CD4-positive, CD25-positive, alpha-beta regulatory T cell (primary cell): ENCODE results near the gene WDTC1. TPM values are rescaled to one million over a fixed set of nuclear protein-coding genes. Genes with fewer than 3 reads are reported as not detected.
A peak's percentile ranks its signal among the peaks of the same experiment; 100 is the strongest.
"Not testable (repeated sequence)": the region's sequence is repeated elsewhere in the genome, so short reads cannot be mapped to it uniquely, and the experiment has no call there.

ENCODE experiments used
- ATAC-seq, 2 donors: fragments of 150-1000 bp; cut with Tn5 transposase; one replicate each; pipeline ENCODE4 v1.10.0; 2021; ENCODE audit warnings: low read depth in 2 of 2, moderate number of reproducible peaks in 2 of 2, moderate library complexity in 1 of 2
- DNase-seq, 3 donors: peaks; one replicate each; pipeline versions ENCODE4 v3.0.0 to v3.0.0-alpha.2; 2012 to 2022; ENCODE audit warnings: mixed read lengths in 1 of 3
- H3K27ac ChIP-seq: one replicate; pipeline ENCODE4 v1.7.0; 2013; ENCODE audit warnings: mild to moderate bottlenecking, low read length; ENCODE audit not compliant: insufficient read depth, poor library complexity, severe bottlenecking
- H3K27me3 ChIP-seq: one replicate; pipeline ENCODE4 v1.7.0; 2013; ENCODE audit warnings: low read length; ENCODE audit not compliant: control insufficient read depth, insufficient read depth
- H3K36me3 ChIP-seq: one replicate; pipeline ENCODE4 v1.7.0; 2013; ENCODE audit warnings: mild to moderate bottlenecking, low read length, moderate library complexity; ENCODE audit not compliant: control insufficient read depth, insufficient read depth
- H3K4me1 ChIP-seq: 2 replicates; pipeline ENCODE4 v1.7.0; 2013; ENCODE audit warnings: mild to moderate bottlenecking, low read length; ENCODE audit not compliant: insufficient read depth, control insufficient read depth, poor library complexity, severe bottlenecking
- H3K4me3 ChIP-seq: one replicate; pipeline ENCODE4 v1.7.0; 2013; ENCODE audit warnings: low read depth, mild to moderate bottlenecking, low read length, moderate library complexity
- H3K9me3 ChIP-seq, 2 experiments: 1 replicate in 1 of 2; 2 replicates in 1 of 2; pipeline ENCODE4 v1.7.0; 2013; ENCODE audit warnings: low read length in 2 of 2, mild to moderate bottlenecking in 1 of 2, moderate library complexity in 1 of 2; ENCODE audit not compliant: control insufficient read depth in 2 of 2
- H3K27ac Mint-ChIP-seq, 3 donors: one replicate each; pipeline ENCODE4 v1.8.0; 2020 to 2022; ENCODE audit warnings: mild to moderate bottlenecking in 3 of 3, mixed read lengths in 3 of 3, moderate library complexity in 2 of 3
- H3K27me3 Mint-ChIP-seq: one replicate; pipeline ENCODE4 v1.8.0; 2022; ENCODE audit warnings: mild to moderate bottlenecking, mixed read lengths
- H3K36me3 Mint-ChIP-seq: one replicate; pipeline ENCODE4 v1.8.0; 2020; ENCODE audit warnings: mixed read lengths
- H3K4me1 Mint-ChIP-seq, 4 donors: one replicate each; pipeline ENCODE4 v1.8.0; 2020 to 2022; ENCODE audit warnings: mixed read lengths in 4 of 4, mild to moderate bottlenecking in 1 of 4
- H3K4me3 Mint-ChIP-seq, 4 donors: one replicate each; pipeline ENCODE4 v1.8.0; 2020 to 2022; ENCODE audit warnings: mild to moderate bottlenecking in 4 of 4, mixed read lengths in 4 of 4, moderate library complexity in 3 of 4
- H3K9me3 Mint-ChIP-seq, 7 donors: one replicate each; pipeline ENCODE4 v1.8.0; 2020 to 2022; ENCODE audit warnings: mixed read lengths in 7 of 7, mild to moderate bottlenecking in 3 of 7, moderate library complexity in 2 of 7
- polyA plus RNA-seq, 4 donors: library from polyadenylated mRNA; unstranded; fragments of 300-500 nt; fragmentation: Illumina TruSeq; gene quantifications; one replicate each; pipeline ENCODE4 v1.2.3, GENCODE V29; 2021
- total RNA-seq: library from RNA; stranded (reverse); gene quantifications from one replicate; pipeline ENCODE4 v1.2.3, GENCODE V29; 2022

Gene WDTC1, protein sequence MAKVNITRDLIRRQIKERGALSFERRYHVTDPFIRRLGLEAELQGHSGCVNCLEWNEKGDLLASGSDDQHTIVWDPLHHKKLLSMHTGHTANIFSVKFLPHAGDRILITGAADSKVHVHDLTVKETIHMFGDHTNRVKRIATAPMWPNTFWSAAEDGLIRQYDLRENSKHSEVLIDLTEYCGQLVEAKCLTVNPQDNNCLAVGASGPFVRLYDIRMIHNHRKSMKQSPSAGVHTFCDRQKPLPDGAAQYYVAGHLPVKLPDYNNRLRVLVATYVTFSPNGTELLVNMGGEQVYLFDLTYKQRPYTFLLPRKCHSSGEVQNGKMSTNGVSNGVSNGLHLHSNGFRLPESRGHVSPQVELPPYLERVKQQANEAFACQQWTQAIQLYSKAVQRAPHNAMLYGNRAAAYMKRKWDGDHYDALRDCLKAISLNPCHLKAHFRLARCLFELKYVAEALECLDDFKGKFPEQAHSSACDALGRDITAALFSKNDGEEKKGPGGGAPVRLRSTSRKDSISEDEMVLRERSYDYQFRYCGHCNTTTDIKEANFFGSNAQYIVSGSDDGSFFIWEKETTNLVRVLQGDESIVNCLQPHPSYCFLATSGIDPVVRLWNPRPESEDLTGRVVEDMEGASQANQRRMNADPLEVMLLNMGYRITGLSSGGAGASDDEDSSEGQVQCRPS
- 46.1 TPM for total RNA-seq
- polyA plus RNA-seq = 1 to 10 TPM; 3.3 to 5.9 (median 5.5) TPM

DNA sequence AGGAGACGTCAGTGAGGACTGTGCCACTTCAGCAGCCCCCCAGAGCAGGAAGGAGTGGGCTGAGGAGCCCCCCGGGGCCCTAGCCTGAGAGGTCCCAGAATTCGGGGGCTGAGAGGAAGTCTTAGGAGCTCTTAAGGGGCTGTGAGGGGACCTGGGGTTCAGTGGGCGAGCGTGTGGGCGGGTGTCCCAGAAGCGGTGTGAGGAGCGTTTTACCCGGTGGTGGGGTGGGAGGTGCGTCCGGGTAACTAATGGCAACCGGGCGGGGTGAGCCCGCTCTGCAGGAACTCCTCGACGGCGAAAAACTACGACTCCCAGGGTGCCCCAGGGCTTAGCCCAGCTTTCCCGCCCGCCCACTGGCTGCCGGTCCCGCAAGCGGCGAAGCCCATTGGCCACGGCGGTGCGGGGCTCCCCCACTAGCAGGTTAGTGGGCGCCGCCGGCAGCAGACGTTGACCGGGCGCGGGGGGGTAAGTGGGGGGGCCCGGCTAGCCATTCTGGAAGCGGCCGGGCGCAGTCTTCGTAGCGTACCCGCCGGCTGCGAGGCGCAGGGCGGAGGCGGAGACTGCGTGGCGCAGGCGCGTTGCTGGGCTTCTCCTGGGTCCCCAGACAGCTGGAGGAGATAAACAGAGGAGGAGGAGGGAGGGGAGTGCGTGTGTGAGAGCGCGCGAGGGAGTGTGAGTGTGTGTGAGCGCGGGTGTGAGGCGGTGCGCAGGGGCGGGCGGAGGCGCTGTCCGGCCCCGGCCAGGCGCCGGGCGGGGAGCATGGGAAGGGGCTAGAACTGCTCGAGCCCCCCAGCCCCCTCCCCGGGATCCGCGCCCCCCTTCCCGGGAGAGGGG, at the start of gene WDTC1:
TSS of gene WDTC1 (plus strand) at position 584 of the 834 bp plus-strand sequence. CDS start 26,423 bp downstream, outside the sequence.
- H3K4me1 Mint-ChIP-seq = peaks cover 15 to 34% (median 26%) of the 10 kb centered on the region in 4 donors
- peaks cover 26% of the 10 kb centered on the region for H3K4me1 ChIP-seq
- peak within 1 kb of the TSS; percentile 96 to 99 (median 97) for H3K27ac Mint-ChIP-seq
- H3K4me3 ChIP-seq = peak within 1 kb of the TSS; percentile 86
- DNase-seq (peak; percentile 97 to 99 (median 97)), ATAC-seq (peak; percentile 96)
- peak within 1 kb of the TSS; percentile 95 to 100 (median 100) for H3K4me3 Mint-ChIP-seq
- no peaks in the 10 kb centered on the region for H3K9me3 ChIP-seq
- no peaks in the 10 kb centered on the region for H3K36me3 ChIP-seq
- H3K9me3 Mint-ChIP-seq = no peaks in the 10 kb centered on the region
- peak within 1 kb of the TSS; percentile 77 for H3K27ac ChIP-seq
- H3K27me3 Mint-ChIP-seq = no peaks in the 10 kb centered on the region
- peaks cover 4% of the 10 kb centered on the region for H3K36me3 Mint-ChIP-seq
- no peaks in the 10 kb centered on the region for H3K27me3 ChIP-seq

DNA sequence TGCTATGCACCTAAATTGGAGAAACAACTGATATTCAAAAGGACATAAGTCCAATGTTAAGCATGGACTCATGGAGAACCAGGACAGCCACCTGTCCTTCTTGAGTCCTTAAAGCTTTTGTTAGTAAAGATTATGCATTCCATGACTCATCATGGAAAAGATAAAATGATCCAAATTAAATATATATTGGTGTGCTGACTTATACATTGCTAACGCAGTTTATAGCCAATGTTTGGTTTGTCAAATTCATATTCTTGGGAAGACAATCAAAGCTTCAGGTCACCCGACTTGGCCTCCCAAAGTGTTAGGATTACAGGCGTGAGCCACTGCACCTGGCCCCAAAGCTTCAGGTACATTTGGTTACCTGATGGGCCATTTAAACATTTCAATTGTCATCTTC, 49.8 kb upstream of the WDTC1 start:
- H3K27ac ChIP-seq, H3K4me3 ChIP-seq, DNase-seq, H3K27ac Mint-ChIP-seq, H3K27me3 ChIP-seq, H3K4me3 Mint-ChIP-seq, ATAC-seq, H3K36me3 Mint-ChIP-seq, H3K36me3 ChIP-seq, H3K27me3 Mint-ChIP-seq, H3K4me1 Mint-ChIP-seq, H3K4me1 ChIP-seq, H3K9me3 ChIP-seq: not testable (repeated sequence)
- peaks cover 0 to 11% (median 3%) of the 10 kb centered on the region in 7 donors for H3K9me3 Mint-ChIP-seq

DNA sequence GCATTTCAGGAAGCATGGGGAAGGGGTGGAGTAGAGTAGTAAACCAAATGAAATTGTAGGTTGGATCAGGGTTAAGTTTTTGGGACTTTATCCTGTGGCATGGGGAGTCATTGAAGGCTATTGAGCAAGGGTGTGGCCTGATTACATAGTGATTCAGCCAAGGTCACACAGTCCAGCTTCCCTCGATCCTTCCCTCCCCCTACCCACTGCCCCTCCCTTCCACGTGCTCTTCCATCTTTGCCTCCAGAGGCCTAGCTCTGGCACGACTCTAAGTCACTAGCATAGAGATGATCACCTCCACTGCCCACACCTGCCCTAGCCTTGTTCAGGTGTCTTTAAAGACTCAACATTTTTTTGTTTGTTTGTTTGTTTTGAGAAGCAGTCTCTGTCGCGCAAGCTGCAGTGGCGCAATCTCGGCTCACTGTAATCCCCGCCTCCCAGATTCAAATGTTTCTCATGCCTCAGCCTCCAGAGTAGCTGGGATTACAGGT, 42.3 kb upstream of the WDTC1 start:
- no peaks in the 10 kb centered on the region for H3K36me3 ChIP-seq
- peaks cover 6% of the 10 kb centered on the region for H3K27me3 Mint-ChIP-seq
- no peak for ATAC-seq

DNA sequence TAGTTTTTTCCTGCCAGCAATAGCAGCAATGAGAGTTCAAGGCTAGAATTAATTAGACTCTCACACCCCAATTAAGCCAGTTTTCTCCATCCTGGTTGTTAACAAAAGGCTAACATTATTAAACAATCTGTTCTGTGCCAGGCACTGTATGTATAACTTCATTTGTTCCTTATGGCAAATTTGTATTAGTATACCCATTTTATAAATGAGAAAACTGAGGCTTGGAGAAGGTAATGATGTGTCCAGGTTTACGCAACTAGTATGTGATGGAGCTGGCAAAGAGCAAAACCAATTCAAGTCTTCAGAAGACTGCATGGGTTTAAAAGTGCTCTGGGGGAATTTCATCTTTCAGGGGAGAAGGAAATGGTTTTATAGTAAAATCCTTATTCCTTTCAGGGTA, 41.2 kb upstream of the WDTC1 start:
- Histone ChIP-seq H3K4me3 (no peak overlapping the region), H3K4me1 (no peaks in the 10 kb centered on the region), H3K27ac (no peak overlapping the region), H3K9me3 (no peaks in the 10 kb centered on the region), H3K27me3 (no peaks in the 10 kb centered on the region), H3K36me3 (no peaks in the 10 kb centered on the region)
- Mint-ChIP-seq H3K27ac (no peak overlapping the region), H3K27me3 (peaks cover 12% of the 10 kb centered on the region), H3K4me1 (peaks cover 0 to 6% (median 4%) of the 10 kb centered on the region in 4 donors), H3K9me3 (no peaks in the 10 kb centered on the region), H3K36me3 (no peaks in the 10 kb centered on the region), H3K4me3 (no peak overlapping the region)
- DNase-seq (no peak), ATAC-seq (no peak)

More for the DNA sequence above, 42.3 kb upstream of the WDTC1 start:
- Histone ChIP-seq H3K4me1 (no peaks in the 10 kb centered on the region), H3K4me3 (no peak overlapping the region), H3K9me3 (no peaks in the 10 kb centered on the region), H3K27ac (no peak overlapping the region), H3K27me3 (no peaks in the 10 kb centered on the region)
- no peak overlapping the region for H3K27ac Mint-ChIP-seq
- no peaks in the 10 kb centered on the region for H3K4me1 Mint-ChIP-seq
- no peaks in the 10 kb centered on the region for H3K36me3 Mint-ChIP-seq
- no peaks in the 10 kb centered on the region for H3K9me3 Mint-ChIP-seq
- no peak for DNase-seq
- H3K4me3 Mint-ChIP-seq = no peak overlapping the region

DNA sequence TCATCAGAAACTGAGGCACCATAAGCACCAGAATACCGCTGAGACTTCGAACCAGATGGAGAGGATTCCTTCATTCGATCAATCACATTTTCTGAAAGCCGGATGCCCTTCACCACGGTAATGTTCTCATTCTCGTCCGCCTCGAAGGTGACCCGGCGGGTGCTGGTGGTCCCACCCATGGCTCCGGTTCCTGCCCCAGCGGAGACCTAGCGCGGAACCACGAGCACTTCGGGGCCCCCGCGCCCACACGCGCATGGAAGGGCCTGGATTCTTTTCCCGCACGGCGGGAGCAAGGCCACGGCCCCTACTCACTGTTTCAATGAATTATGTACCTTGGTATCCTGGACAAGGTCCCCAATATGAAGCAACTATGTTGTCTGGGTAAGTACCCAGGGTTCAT, 33.1 kb upstream of the WDTC1 start:
- H3K4me3 ChIP-seq = no peak overlapping the region
- peak overlapping the region in 1 of 3 donors; percentile 15 for H3K27ac Mint-ChIP-seq
- H3K27me3 ChIP-seq = no peaks in the 10 kb centered on the region
- H3K9me3 ChIP-seq = no peaks in the 10 kb centered on the region
- no peaks in the 10 kb centered on the region for H3K9me3 Mint-ChIP-seq
- DNase-seq (no peak), ATAC-seq (no peak)
- no peaks in the 10 kb centered on the region for H3K4me1 ChIP-seq
- peaks cover 0 to 7% (median 5%) of the 10 kb centered on the region in 4 donors for H3K4me1 Mint-ChIP-seq
- no peaks in the 10 kb centered on the region for H3K36me3 ChIP-seq
- H3K36me3 Mint-ChIP-seq = no peaks in the 10 kb centered on the region
- H3K27ac ChIP-seq = no peak overlapping the region
- no peak overlapping the region for H3K4me3 Mint-ChIP-seq
- H3K27me3 Mint-ChIP-seq = peaks cover 17% of the 10 kb centered on the region

DNA sequence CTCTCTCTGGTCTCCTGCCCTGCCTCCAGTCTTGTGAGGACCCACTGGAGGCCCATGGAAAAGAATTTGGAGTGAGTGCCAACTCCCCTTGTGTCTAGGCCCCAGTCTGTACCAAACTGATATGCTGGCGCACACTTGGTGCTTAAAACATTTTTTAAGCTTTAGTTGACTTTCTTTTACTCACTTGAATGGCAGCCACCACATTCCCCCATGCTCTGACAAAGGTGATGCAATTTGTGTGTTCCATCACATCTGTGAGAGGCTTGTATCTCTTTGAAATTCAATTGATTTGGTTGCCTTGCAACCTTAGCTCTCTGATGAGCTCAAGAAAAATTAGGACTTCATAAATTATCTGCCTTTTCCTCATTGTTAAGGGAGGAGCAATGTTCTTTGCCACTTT, 30.5 kb upstream of the WDTC1 start:
- Histone ChIP-seq H3K27me3 (no peaks in the 10 kb centered on the region), H3K27ac (no peak overlapping the region), H3K4me1 (no peaks in the 10 kb centered on the region), H3K4me3 (no peak overlapping the region), H3K9me3 (no peaks in the 10 kb centered on the region), H3K36me3 (no peaks in the 10 kb centered on the region)
- no peak overlapping the region for H3K4me3 Mint-ChIP-seq
- H3K4me1 Mint-ChIP-seq = no peaks in the 10 kb centered on the region
- DNase-seq = no peak
- peaks cover 3% of the 10 kb centered on the region for H3K36me3 Mint-ChIP-seq
- no peak for ATAC-seq
- H3K9me3 Mint-ChIP-seq = no peaks in the 10 kb centered on the region
- H3K27me3 Mint-ChIP-seq = peaks cover 10% of the 10 kb centered on the region
- H3K27ac Mint-ChIP-seq = no peak overlapping the region

DNA sequence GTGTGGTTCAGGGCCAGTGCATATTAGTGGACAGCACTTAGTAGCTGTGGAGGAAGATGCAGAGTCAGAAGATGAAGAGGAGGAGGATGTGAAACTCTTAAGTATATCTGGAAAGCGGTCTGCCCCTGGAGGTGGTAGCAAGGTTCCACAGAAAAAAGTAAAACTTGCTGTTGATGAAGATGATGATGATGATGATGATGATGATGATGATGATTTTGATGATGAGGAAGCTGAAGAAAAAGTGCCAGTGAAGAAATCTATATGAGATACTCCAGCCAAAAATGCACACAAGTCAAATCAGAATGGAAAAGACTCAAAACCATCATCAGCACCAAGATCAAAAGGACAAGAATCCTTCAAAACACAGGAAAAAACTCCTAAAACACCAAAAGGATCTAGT, 27.2 kb upstream of the WDTC1 start:
- H3K4me1 Mint-ChIP-seq, H3K9me3 Mint-ChIP-seq, DNase-seq: not testable (repeated sequence)

More for the DNA sequence above, 27.2 kb upstream of the WDTC1 start:
- H3K36me3 Mint-ChIP-seq, H3K4me1 ChIP-seq, H3K27me3 ChIP-seq, H3K27ac Mint-ChIP-seq, H3K4me3 Mint-ChIP-seq, H3K36me3 ChIP-seq, ATAC-seq, H3K4me3 ChIP-seq, H3K27ac ChIP-seq, H3K9me3 ChIP-seq: not testable (repeated sequence)
- peaks cover 10% of the 10 kb centered on the region for H3K27me3 Mint-ChIP-seq
